Measurements from ENCODE around the gene NR1H2.

- no peak for TF ChIP-seq CTCF (IDR thresholded peaks at IDR 0.05 in 8 of 11, conservative IDR thresholded peaks at IDR 0.05 in 3 of 11)
- TF ChIP-seq POLR2AphosphoS5 (IDR thresholded peaks at IDR 0.05), result peak in 2 of 3 donors; percentile 19 to 52
Measured at GRCh38 chr19:50334741-50335421, 41.4 kb upstream of the NR1H2 start.
